IMR-90 (cell line): ENCODE results near the gene NTM. TPM values are rescaled to one million over a fixed set of nuclear protein-coding genes. Genes with fewer than 3 reads are reported as not detected.

Experiments
- ATAC-seq: fragments of 200-7000 bp; cut with Tn5 transposase; 2 replicates; pipeline ENCODE4 v1.9.1; 2020; ENCODE audit warnings: low read depth, mild to moderate bottlenecking, moderate library complexity
- BruUV-seq: library from RNA; stranded (reverse); fragments of 400-500 nt; replicated peaks from 2 replicates; lab custom pipeline; 2021; lab: Mats Ljungman, UMichigan
- CTCF ChIA-PET: fragments of 300-600 bp; formaldehyde crosslinking; extraction: SDS; loops from one replicate; lab custom pipeline; 2021; ENCODE audit warnings: antibody characterized with exemption; lab: Yijun Ruan, JAX
- POLR2A ChIA-PET: fragments of 300-600 bp; sonication (Branson Sonifier 250); formaldehyde crosslinking; loops from one replicate; lab custom pipeline; 2022; ENCODE audit warnings: antibody characterized with exemption; ENCODE audit not compliant: unreplicated experiment; lab: Charles Lee
- DNase-seq: peaks from one replicate; pipeline ENCODE4 v3.0.0; 2013
- H2AFZ ChIP-seq: replicated peaks from 2 replicates; pipeline ENCODE3; 2013; ENCODE audit warnings: low read length, mild to moderate bottlenecking; ENCODE audit not compliant: poor library complexity
- H2AK5ac ChIP-seq: 2 replicates; pipeline ENCODE4 v1.6.1; 2013; ENCODE audit warnings: low read depth, low read length, inconsistent platforms
- H2AK9ac ChIP-seq: replicated peaks from 2 replicates; pipeline ENCODE3; 2013; ENCODE audit warnings: mild to moderate bottlenecking, low read depth, low read length, moderate library complexity; ENCODE audit not compliant: poor library complexity
- H2BK120ac ChIP-seq: 2 replicates; pipeline ENCODE4 v1.6.1; 2013; ENCODE audit warnings: low read depth, low read length, inconsistent platforms
- H2BK15ac ChIP-seq: 3 replicates; pipeline ENCODE4 v1.6.1; 2013; ENCODE audit warnings: low read depth, low read length, inconsistent platforms
- H2BK20ac ChIP-seq: 2 replicates; pipeline ENCODE4 v1.6.1; 2013; ENCODE audit warnings: low read depth, mild to moderate bottlenecking, inconsistent platforms, low read length, moderate library complexity
- H2BK5ac ChIP-seq: 2 replicates; pipeline ENCODE4 v1.6.1; 2013; ENCODE audit warnings: mild to moderate bottlenecking, low read depth, low read length, inconsistent platforms; ENCODE audit not compliant: poor library complexity, severe bottlenecking
- H3K14ac ChIP-seq: replicated peaks from 2 replicates; pipeline ENCODE4 v1.6.1; 2013; ENCODE audit warnings: low read depth, low read length, inconsistent platforms
- H3K18ac ChIP-seq: 2 replicates; pipeline ENCODE4 v1.6.1; 2013; ENCODE audit warnings: low read depth, low read length, control low read depth
- H3K23ac ChIP-seq: 2 replicates; pipeline ENCODE4 v1.6.1; 2013; ENCODE audit warnings: low read depth, low read length, inconsistent platforms
- H3K27ac ChIP-seq: 2 replicates; pipeline ENCODE4 v1.5.1; 2013; ENCODE audit warnings: mild to moderate bottlenecking, control low read depth, low read length; ENCODE audit not compliant: insufficient read depth
- H3K27me3 ChIP-seq: 2 replicates; pipeline ENCODE4 v1.6.1; 2013; ENCODE audit warnings: low read length; ENCODE audit not compliant: control insufficient read depth, insufficient read depth
- H3K36me3 ChIP-seq: 2 replicates; pipeline ENCODE4 v1.6.1; 2013; ENCODE audit warnings: low read length, mixed read lengths; ENCODE audit not compliant: control insufficient read depth, insufficient read depth
- H3K4ac ChIP-seq: 2 replicates; pipeline ENCODE4 v1.6.1; 2013; ENCODE audit warnings: low read depth, low read length, inconsistent platforms
- H3K4me1 ChIP-seq: 2 replicates; pipeline ENCODE4 v1.6.1; 2013; ENCODE audit warnings: low read length, mixed read lengths; ENCODE audit not compliant: control insufficient read depth, insufficient read depth
- H3K4me2 ChIP-seq: 2 replicates; pipeline ENCODE4 v1.6.1; 2013; ENCODE audit warnings: low read depth, mild to moderate bottlenecking, control low read depth, low read length, moderate library complexity
- H3K4me3 ChIP-seq: 2 replicates; pipeline ENCODE4 v1.5.1; 2013; ENCODE audit warnings: low read depth, mild to moderate bottlenecking, control low read depth, low read length, moderate library complexity; ENCODE audit not compliant: insufficient read depth
- H3K56ac ChIP-seq: 2 replicates; pipeline ENCODE4 v1.6.1; 2013; ENCODE audit warnings: low read length, inconsistent platforms; ENCODE audit not compliant: insufficient read depth; ENCODE audit errors: extremely low read depth
- H3K79me1 ChIP-seq, 2 experiments: 2 replicates each; pipeline ENCODE4 v1.6.1; 2013; ENCODE audit warnings: low read length in 2 of 2, inconsistent platforms in 1 of 2, low read depth in 1 of 2
- H3K9ac ChIP-seq: 2 replicates; pipeline ENCODE4 v1.6.1; 2013; ENCODE audit warnings: low read depth, low read length, control low read depth
- H3K9me1 ChIP-seq: 2 replicates; pipeline ENCODE4 v1.6.1; 2013; ENCODE audit warnings: low read length, inconsistent platforms; ENCODE audit not compliant: insufficient read depth
- H3K9me3 ChIP-seq: 2 replicates; pipeline ENCODE4 v1.6.1; 2013; ENCODE audit warnings: low read length; ENCODE audit not compliant: control insufficient read depth, insufficient read depth
- H4K20me1 ChIP-seq: 2 replicates; pipeline ENCODE4 v1.6.1; 2013; ENCODE audit warnings: low read length, inconsistent platforms; ENCODE audit not compliant: insufficient read depth
- H4K5ac ChIP-seq: 2 replicates; pipeline ENCODE4 v1.6.1; 2013; ENCODE audit warnings: mild to moderate bottlenecking, low read depth, low read length, control low read depth
- H4K8ac ChIP-seq, 2 experiments: 2 replicates each; pipeline ENCODE4 v1.6.1; 2013; ENCODE audit warnings: low read depth in 2 of 2, low read length in 2 of 2, control low read depth in 1 of 2, inconsistent platforms in 1 of 2
- H4K91ac ChIP-seq: 2 replicates; pipeline ENCODE4 v1.6.1; 2013; ENCODE audit warnings: low read depth, low read length, inconsistent platforms; ENCODE audit not compliant: insufficient read depth
- BHLHE40 ChIP-seq: fragments of 150-350 bp; IDR thresholded peaks from 2 replicates; pipeline ENCODE4 v1.6.1; 2016; ENCODE audit warnings: mild to moderate bottlenecking, low read depth, low read length
- CEBPB ChIP-seq: IDR thresholded peaks from 2 replicates; pipeline ENCODE4 v1.6.1; 2012; ENCODE audit warnings: low read depth, low read length, improper control_type of control experiment
- CHD1 ChIP-seq: IDR thresholded peaks from 2 replicates; pipeline ENCODE4 v1.6.1; 2012; ENCODE audit warnings: low read depth, low read length, improper control_type of control experiment
- CTCF ChIP-seq: conservative IDR thresholded peaks from 2 replicates; pipeline ENCODE4 v1.5.1; 2012; ENCODE audit warnings: mild to moderate bottlenecking, low read depth, low read length, improper control_type of control experiment
- ELK1 ChIP-seq: fragments of 150-350 bp; IDR thresholded peaks from 2 replicates; pipeline ENCODE4 v1.6.1; 2016; ENCODE audit warnings: low read depth, mild to moderate bottlenecking, low read length, moderate library complexity, borderline replicate concordance
- FOS ChIP-seq: fragments of 150-350 bp; IDR thresholded peaks from 2 replicates; pipeline ENCODE4 v1.6.1; 2016; ENCODE audit warnings: low read depth, low read length
- MAFK ChIP-seq: IDR thresholded peaks from 2 replicates; pipeline ENCODE4 v1.6.1; 2012; ENCODE audit warnings: low read depth, low read length, improper control_type of control experiment
- MXI1 ChIP-seq: IDR thresholded peaks from 2 replicates; pipeline ENCODE4 v1.6.1; 2012; ENCODE audit warnings: low read depth, mild to moderate bottlenecking, low read length, moderate library complexity, borderline replicate concordance
- NFE2L2 ChIP-seq: fragments of 150-350 bp; IDR thresholded peaks from 2 replicates; pipeline ENCODE4 v1.6.1; 2016; ENCODE audit warnings: low read depth, mild to moderate bottlenecking, low read length
- RFX5 ChIP-seq: IDR thresholded peaks from 2 replicates; pipeline ENCODE4 v1.8.0; 2012; ENCODE audit warnings: low read depth, mild to moderate bottlenecking, low read length, moderate library complexity
- SMC3 ChIP-seq: fragments of 150-350 bp; IDR thresholded peaks from 2 replicates; pipeline ENCODE4 v1.6.1; 2016; ENCODE audit warnings: low read depth, mild to moderate bottlenecking, antibody characterized with exemption, low read length, moderate library complexity
- WGBS, 2 experiments: methylation state at CpG; one replicate each; pipeline versions ENCODE4 v1.1.5 to v1.1.7; 2013; ENCODE audit warnings: missing lambda C conversion rate in 2 of 2; ENCODE audit not compliant: insufficient read length in 1 of 2; ENCODE audit errors: extremely low coverage in 2 of 2; 5-methylcytosine and 5-hydroxymethylcytosine counted together
- dilution Hi-C: fragments of 300-500 bp; cut with HindIII; formaldehyde crosslinking; loops from one replicate; pipeline ENCODE4 v1.14.3; 2018; ENCODE audit warnings: low sequenced_read_pairs; ENCODE audit not compliant: unreplicated experiment
- in situ Hi-C: fragments of 300-500 bp; cut with MboI; formaldehyde crosslinking; loops from 3 replicates; pipeline ENCODE4 v1.14.3; 2019; ENCODE audit warnings: low sequenced_read_pairs, inconsistent platforms, mixed read lengths
- intact Hi-C: fragments of 100-400 bp; cut with micrococcal nuclease; formaldehyde crosslinking; loops from 2 replicates; pipeline ENCODE4 v1.10.0; 2022
- polyA plus RNA-seq, 3 experiments: library from polyadenylated mRNA; depleted of rRNA; stranded (reverse); fragments of >200 nt; gene quantifications; 2 replicates each; pipeline ENCODE4 v1.2.3, GENCODE V29; 2012; ENCODE audit warnings: low replicate concordance in 1 of 3
- total RNA-seq: library from RNA; depleted of rRNA; stranded (reverse); fragments of >200 nt; gene quantifications from 2 replicates; pipeline ENCODE4 v1.2.3, GENCODE V29; 2012
- TF ChIP-seq, protein P1 (sequence below): fragments of 150-350 bp; IDR thresholded peaks from 2 replicates; pipeline ENCODE4 v1.6.1; 2017; ENCODE audit warnings: mild to moderate bottlenecking, antibody characterized with exemption, low read length, low read depth

The NTM gene
- total and polyA plus RNA-seq, 2 of the 4 experiments (the other 2 are of a cell fraction) = 19.5 to 25.5 TPM

DNA sequence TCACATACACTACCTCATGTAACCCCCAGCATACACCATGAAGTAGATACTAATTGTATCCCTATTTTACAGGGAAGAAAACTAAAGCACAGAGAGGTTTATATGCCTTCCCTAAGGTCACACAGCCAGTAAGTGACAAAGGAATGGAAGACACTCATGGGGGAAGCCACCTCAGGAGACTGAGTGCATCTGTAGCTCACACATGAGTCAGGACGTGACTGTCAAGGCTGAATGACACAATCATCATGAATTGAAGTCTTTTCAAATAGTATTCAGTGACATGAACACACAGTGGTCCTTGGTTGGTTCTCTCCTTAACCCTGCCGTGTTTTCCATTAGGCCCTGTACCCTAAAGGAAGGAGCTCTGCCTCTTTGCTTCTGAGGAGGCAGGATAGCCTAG lies 463.0 kb downstream of the NTM start:
- H3K27me3 ChIP-seq = peaks cover 11% of the 10 kb centered on the region
- H3K23ac ChIP-seq = no peak overlapping the region
- TF ChIP-seq MAFK = no peak
- TF ChIP-seq CTCF = no peak
- no peak for TF ChIP-seq ELK1
- TF ChIP-seq CHD1 = no peak
- TF ChIP-seq RFX5 = no peak
- no peak for TF ChIP-seq CEBPB
- TF ChIP-seq, protein P1, sequence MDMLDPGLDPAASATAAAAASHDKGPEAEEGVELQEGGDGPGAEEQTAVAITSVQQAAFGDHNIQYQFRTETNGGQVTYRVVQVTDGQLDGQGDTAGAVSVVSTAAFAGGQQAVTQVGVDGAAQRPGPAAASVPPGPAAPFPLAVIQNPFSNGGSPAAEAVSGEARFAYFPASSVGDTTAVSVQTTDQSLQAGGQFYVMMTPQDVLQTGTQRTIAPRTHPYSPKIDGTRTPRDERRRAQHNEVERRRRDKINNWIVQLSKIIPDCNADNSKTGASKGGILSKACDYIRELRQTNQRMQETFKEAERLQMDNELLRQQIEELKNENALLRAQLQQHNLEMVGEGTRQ = no peak
- no peak for TF ChIP-seq NFE2L2
- TF ChIP-seq BHLHE40 = no peak
- TF ChIP-seq FOS = no peak
- TF ChIP-seq MXI1 = no peak
- no peak for TF ChIP-seq SMC3
- H3K4me2 ChIP-seq = no peak overlapping the region
- intact Hi-C loops = no loop called here
- ATAC-seq (no peak), DNase-seq (no peak)
- no peak overlapping the region for H2AFZ ChIP-seq
- H3K9ac ChIP-seq = no peak overlapping the region
- H2BK15ac ChIP-seq = no peak overlapping the region
- H3K4me3 ChIP-seq = no peak overlapping the region
- no peak overlapping the region for H3K14ac ChIP-seq
- no peak overlapping the region for H4K5ac ChIP-seq
- no peaks in the 10 kb centered on the region for H3K4me1 ChIP-seq
- ChIA-PET POLR2A (no interaction called here), CTCF (interaction anchor here (1.4 kb wide), 1 partner anchor 139 kb away, joined by 4 read pairs; no protein-coding TSS in a partner anchor)
- no peaks in the 10 kb centered on the region for H3K79me1 ChIP-seq
- in situ Hi-C loops = no loop called here
- no peak overlapping the region for H2BK5ac ChIP-seq
- no peak overlapping the region for H3K56ac ChIP-seq
- 40% methylated on average over 1 of the region's 2 CpGs; no CpG with 5 or more reads in 1 of the 2 experiments for WGBS, 2 experiments
- no peak overlapping the region for H3K18ac ChIP-seq
- no peaks in the 10 kb centered on the region for H3K9me3 ChIP-seq
- no peak overlapping the region for H3K27ac ChIP-seq
- no peak overlapping the region for H2AK9ac ChIP-seq
- H3K4ac ChIP-seq = no peak overlapping the region
- H4K8ac ChIP-seq = no peak overlapping the region
- no peaks in the 10 kb centered on the region for H3K9me1 ChIP-seq
- no peak overlapping the region for H2AK5ac ChIP-seq
- no peaks in the 10 kb centered on the region for H3K36me3 ChIP-seq
- dilution Hi-C loops = no loop called here
- H2BK20ac ChIP-seq = no peak overlapping the region
- no peak overlapping the region for H4K91ac ChIP-seq
- no peak overlapping the region for H2BK120ac ChIP-seq
- no TSS peak for BruUV-seq
- H4K20me1 ChIP-seq = no peaks in the 10 kb centered on the region
